ENCODE results near the gene PRKCH. TPM values are rescaled to one million over a fixed set of nuclear protein-coding genes. Genes with fewer than 3 reads are reported as not detected.
A peak's percentile ranks its signal among the peaks of the same experiment; 100 is the strongest.

PRKCH gene
- total and polyA plus RNA-seq, 8 donors: 35.2 to 48.8 (median 43.1) TPM

- H3K27me3 ChIP-seq: no peaks in the 10 kb centered on the region
- H3K36me3 ChIP-seq: no peaks in the 10 kb centered on the region
- H3K4me1 ChIP-seq: peaks cover 4 to 41% of the 10 kb centered on the region in 2 donors
- H3K9me3 ChIP-seq: no peaks in the 10 kb centered on the region
- no peak for ATAC-seq
- no peak for TF ChIP-seq CTCF (IDR thresholded peaks at IDR 0.05)
- H3K4me3 ChIP-seq: no peak overlapping the region
- intact Hi-C loops (cut with DNase I): no loop called here
- no peak for DNase-seq
- peak overlapping the region in 1 of 2 donors; percentile 73 for H3K27ac ChIP-seq
Observed at GRCh38 chr14:61338457-61338856, 17.1 kb downstream of the PRKCH start.

GRCh38 chr14:61341275-61342206, 20.2 kb downstream of the PRKCH start:
- Histone ChIP-seq H3K4me3 (no peak overlapping the region), H3K27ac (peak overlapping the region; percentile 8 to 81)
- DNase-seq: no peak

DNA sequence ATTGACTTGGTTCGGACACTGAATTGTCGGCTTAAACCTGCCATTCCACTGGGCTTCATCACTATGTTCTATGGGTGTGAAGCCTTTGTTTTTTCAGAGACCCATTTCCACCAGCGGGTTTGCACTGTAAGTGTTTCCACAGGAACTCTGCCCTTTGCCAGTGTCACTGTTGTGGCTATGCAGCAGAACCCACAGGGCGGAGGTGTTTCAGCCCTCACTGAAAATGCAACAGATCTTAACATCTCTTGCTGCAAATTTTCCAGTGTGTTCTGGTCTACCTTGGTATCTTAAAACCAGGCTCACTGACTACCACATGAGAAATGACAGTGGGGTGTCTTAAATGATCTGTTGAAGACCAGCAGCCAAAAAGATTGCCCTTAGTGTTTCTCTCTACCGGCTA, 21.1 kb downstream of the PRKCH start:
- peak; percentile 39 for ATAC-seq
- no peak for TF ChIP-seq CTCF (IDR thresholded peaks at IDR 0.05)
- intact Hi-C loops (cut with DNase I): no loop called here
- no peaks in the 10 kb centered on the region for H3K9me3 ChIP-seq
- no peak overlapping the region for H3K4me3 ChIP-seq
- H3K36me3 ChIP-seq: no peaks in the 10 kb centered on the region
- no peaks in the 10 kb centered on the region for H3K27me3 ChIP-seq
- H3K4me1 ChIP-seq: peaks cover 14 to 66% of the 10 kb centered on the region in 2 donors
- DNase-seq: no peak
- peak overlapping the region; percentile 35 to 81 for H3K27ac ChIP-seq

More at GRCh38 chr14:61341275-61342206, 20.2 kb downstream of the PRKCH start:
- Histone ChIP-seq H3K27me3 (no peaks in the 10 kb centered on the region), H3K4me1 (peaks cover 14 to 59% of the 10 kb centered on the region in 2 donors), H3K36me3 (no peaks in the 10 kb centered on the region), H3K9me3 (no peaks in the 10 kb centered on the region)
- TF ChIP-seq CTCF (IDR thresholded peaks at IDR 0.05): no peak
- intact Hi-C loops (cut with DNase I): no loop called here
- no peak for ATAC-seq

DNA sequence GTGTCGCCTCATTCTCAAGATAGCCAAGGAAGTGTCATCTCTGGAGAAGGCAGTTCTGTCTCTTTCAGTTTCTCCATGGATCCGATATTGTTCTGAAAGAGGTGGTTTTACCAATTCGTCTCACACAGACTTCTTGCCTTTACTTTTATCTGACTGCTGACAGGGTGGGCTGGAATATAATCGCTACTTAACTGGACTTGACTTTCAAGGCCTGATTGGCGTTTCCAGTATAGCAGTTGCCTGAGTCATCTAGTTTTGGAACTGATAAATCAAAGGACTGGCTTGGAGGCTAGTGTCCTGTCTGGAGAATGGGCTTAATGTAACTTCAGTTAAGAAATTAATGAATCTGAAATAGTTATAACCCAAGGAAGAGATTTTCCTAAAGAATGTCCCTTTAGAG, 21.6 kb downstream of the PRKCH start:
- no peak for ATAC-seq
- H3K27ac ChIP-seq: peak overlapping the region; percentile 75 to 81
- intact Hi-C loops (cut with DNase I): no loop called here
- no peak overlapping the region for H3K4me3 ChIP-seq
- H3K27me3 ChIP-seq: no peaks in the 10 kb centered on the region
- H3K36me3 ChIP-seq: no peaks in the 10 kb centered on the region
- H3K4me1 ChIP-seq: peaks cover 14 to 71% of the 10 kb centered on the region in 2 donors
- no peak for DNase-seq
- no peaks in the 10 kb centered on the region for H3K9me3 ChIP-seq
- TF ChIP-seq CTCF (IDR thresholded peaks at IDR 0.05): no peak

- DNase-seq: no peak
- no peaks in the 10 kb centered on the region for H3K36me3 ChIP-seq
- peak overlapping the region; percentile 75 to 81 for H3K27ac ChIP-seq
- H3K9me3 ChIP-seq: no peaks in the 10 kb centered on the region
- intact Hi-C loops (cut with DNase I): no loop called here
- no peak for TF ChIP-seq CTCF (IDR thresholded peaks at IDR 0.05)
- no peak overlapping the region for H3K4me3 ChIP-seq
- no peak for ATAC-seq
- H3K4me1 ChIP-seq: peaks cover 14 to 76% of the 10 kb centered on the region in 2 donors
- no peaks in the 10 kb centered on the region for H3K27me3 ChIP-seq
Observed at GRCh38 chr14:61343471-61343870, 22.1 kb downstream of the PRKCH start.
